GM18502 (cell line): Measurements from ENCODE around the gene CSGALNACT2.

Experiments used
- ATAC-seq: cut with Tn5 transposase; IDR thresholded peaks from one replicate; pipeline ENCODE4 v1.9.1; 2021; ENCODE audit warnings: mild to moderate bottlenecking; ENCODE audit not compliant: unreplicated experiment, poor library complexity

Gene CSGALNACT2

DNA sequence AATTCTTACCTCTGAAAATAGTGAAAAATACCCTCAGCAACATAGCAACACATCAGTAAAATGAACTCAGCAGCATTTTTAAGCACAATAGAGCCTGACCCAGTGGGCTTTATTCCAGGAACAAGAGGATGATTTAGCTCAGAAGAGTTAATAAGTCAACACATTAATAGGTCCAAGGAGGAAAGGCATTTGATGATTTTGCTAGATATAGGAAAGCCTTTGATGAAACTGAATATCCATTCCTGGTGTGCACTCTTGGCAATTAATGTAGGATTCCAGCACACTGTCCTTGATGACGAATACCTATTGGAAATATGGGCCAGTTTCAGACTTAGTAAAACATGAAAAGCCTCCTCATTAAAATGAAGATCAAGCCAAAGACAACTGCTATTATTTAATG, 86.1 kb downstream of the CSGALNACT2 start:
- ATAC-seq, result no peak

- ATAC-seq, result no peak
Measured at GRCh38 chr10:43225004-43225786, 87.0 kb downstream of the CSGALNACT2 start.

DNA sequence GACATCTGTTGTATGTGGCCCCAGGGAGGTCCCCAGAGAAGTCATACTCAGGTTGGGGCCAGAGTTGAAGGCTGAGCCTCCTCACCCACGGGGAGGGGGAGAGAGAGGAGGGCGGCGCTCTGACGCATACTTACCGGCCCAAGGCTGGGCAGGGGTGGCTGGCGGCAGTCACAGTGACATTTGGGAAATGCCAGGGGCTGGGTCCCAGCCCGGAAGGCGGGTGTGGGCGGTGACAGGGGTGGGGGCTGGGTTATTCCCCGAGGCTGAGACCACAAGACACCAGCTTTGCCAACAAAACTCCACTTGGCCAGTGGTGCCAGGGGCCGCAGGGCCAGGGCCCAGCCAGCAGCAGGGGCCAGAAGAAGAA, 87.5 kb downstream of the CSGALNACT2 start:
- ATAC-seq, result no peak

DNA sequence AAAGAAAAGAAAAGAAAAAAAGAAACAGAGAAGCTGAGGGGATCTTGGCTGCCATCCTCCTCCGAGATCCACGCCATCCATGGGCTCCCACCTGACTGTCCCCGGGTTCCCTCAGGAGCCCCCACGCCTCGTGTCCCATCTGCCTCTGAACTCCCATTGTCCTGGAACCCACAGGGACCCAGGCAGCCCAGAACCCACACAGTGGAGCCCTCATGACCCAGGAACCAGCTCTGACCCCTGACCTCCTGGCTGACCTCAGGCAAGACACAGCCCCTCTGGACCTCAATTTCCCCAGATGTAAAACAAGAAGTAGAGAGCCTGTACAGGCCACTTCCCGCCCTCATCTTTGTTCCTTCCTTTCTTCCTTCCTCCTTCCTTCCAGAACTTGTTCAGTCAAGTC, 88.2 kb downstream of the CSGALNACT2 start:
- no peak for ATAC-seq

DNA sequence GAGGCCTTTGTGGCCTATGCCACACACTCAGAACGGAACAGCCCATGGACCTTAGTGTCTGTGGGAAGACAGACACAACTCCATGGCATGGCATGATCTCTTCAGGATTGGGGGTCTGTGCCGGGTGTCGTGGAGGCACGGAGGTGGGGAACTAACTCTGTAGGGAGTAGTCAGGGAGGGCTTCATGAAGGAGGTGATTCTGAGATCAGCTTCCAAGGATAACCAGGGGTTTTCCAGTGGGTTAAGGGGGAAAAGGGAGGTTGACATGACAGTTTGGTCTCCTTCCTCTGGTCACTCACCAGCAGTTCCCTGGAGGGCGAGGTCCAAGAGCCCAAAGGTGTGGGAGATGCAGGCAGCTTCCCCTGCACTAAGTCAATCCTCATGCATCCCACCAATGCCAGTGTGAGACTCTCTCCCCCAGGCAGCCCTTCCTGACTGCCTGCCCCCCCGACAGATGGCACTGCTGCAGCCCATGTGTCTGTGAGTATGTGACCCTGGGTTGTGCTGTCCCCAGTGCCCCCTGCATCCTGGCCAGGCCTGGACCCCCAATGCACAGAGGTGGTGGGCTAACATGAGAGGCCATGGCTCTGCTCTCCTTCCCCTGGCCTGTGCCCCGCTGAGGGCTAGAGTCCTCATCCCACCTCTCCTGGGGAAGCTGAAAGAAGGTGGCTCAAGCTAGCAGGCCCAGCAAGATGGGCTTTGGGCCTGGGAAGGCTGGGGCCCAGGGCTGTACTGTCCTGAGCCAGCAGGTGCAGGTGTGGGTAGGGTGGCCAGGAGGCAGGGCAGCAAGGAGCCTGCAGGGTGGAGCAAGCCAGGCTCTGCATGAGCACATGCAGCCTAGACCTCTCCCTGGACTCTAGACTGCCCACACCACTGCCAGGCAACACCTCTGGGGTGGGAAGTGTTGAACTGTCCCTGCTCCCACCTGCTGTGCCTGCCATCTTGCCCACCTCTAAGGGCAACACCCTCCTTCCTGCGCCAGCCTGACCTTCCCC, 88.9 kb downstream of the CSGALNACT2 start:
- no peak for ATAC-seq

GRCh38 chr10:43227911-43228782, 89.9 kb downstream of the CSGALNACT2 start:
- ATAC-seq, result no peak

DNA sequence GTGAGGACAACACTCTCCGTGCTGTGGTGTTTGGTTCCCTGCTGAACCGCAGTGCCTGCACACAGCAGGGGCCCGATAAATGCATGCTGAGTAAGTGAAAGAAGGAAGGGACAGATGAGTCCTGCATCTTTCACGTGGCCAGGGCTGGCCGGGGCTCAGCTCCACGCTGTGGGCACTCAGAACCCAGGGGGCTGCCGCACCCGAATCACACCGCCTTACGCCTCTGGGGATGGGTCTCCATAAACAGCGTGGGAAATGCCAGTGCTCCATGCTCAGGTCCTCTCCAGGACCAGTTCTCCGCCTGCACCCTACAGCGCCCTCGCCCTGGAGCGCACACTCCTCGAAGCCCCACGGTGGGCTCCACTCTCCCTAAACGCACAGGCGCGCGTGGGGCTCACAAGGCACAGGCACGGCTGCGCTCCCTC, 90.5 kb downstream of the CSGALNACT2 start:
- no peak for ATAC-seq

DNA sequence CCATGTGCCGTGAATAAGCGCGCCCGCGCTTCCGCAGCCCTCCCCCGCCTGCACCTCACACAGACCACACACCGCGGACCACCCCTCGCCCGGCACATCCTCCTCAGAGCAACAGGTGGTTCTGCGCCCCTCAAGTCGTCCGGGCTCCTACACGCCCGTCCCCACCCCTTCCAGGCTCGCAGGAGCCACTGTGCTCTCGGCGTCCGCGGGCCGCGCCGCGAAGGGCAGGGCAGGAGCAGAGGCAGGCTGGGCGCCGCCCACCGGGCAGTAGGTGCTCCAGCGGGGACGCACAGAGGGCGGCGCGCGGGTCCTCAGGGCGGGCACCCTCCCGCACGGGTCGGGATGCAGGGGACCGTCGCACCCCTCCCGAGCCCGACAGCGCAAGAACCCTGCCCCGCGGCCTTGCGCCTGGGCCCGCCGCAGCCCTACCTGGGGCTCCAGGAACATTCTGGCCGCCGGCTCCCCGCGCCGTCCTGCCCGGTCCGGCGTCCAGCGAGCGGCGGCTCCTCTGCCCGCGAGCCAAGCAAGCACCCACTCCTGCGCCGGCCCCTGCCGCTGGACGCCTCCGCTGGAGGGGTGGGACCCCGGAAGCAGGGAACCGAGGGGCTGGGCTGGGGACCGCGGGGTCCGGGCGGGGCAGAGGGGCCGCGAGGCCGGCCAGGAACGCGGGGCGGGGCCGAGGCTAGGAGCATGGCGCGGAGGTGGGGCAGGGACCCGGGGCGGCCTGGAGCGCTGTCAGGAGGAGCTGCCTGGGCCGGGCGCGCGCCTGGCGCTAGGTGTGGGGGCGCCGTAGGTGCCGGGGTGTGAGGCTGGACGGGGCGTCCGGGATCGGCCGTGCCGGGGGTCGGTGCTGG, 91.2 kb downstream of the CSGALNACT2 start:
- ATAC-seq, result no peak

DNA sequence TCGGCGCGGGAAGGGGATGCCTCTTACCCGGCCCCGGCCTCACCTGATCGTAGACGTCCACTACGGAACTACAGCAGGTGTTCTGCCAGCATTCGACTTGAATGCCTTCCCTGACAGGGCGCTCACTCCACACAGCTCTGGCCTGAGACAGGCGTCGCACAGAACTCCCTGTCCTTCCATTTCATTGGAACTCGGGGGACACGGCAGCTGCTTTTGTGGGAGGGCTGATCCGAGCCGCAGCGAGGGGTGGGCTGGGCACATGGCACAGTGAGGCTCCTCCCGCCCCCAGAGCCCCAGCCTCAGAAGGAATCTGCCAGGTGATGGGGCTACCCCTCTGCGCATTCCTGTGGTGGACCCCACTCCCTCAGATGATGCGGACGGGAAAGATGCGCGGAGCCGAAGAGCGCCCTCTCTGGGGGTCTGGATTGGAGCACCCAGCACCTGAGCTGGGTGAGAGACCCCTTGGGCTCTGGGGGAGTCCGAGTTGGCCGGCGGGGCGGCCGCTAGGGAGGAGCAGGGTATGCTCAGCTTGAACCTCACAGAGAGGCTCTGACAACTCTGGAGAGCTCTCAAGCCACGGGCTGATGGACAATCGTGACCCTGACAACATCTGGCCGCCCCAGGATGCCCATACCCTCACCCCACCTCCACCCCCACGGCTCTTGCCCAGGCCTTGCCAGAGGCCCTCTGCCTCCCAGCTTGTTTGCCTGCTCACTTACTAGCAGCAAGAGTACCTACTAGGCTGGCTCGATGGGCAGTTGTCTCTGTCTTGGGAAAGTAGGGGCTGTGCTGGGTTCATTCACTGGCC, 92.1 kb downstream of the CSGALNACT2 start:
- no peak for ATAC-seq

- no peak for ATAC-seq
Measured at GRCh38 chr10:43230909-43231522, 92.8 kb downstream of the CSGALNACT2 start.

DNA sequence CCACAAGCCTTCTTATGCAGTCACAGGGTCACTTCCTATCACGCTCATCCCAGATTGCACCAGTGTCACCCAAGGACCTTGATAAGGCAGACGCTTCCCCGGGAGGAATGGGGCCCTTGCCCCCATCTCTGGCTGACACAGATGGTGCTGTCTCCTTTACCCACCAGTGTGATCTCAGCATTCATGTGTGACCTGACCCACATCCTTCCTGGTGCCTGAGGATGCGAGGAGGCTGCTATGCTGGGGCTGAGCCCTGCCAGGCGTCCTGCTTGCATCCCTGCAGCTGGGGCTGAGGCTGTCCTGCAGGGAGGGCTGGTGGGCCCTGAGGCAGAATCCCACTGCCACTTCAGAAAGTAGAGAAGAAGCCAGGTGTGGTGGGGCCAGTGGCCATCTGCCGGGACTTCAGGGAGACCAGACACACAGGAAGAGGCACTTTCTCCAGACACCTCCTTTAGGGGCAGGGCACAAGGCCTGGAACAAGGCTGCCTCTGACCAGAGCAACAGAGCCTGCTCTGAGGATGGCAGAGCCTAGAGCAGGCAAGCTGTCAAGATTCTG, 93.4 kb downstream of the CSGALNACT2 start:
- ATAC-seq, result no peak

GRCh38 chr10:43233601-43234430, 95.6 kb downstream of the CSGALNACT2 start:
- ATAC-seq, result no peak

DNA sequence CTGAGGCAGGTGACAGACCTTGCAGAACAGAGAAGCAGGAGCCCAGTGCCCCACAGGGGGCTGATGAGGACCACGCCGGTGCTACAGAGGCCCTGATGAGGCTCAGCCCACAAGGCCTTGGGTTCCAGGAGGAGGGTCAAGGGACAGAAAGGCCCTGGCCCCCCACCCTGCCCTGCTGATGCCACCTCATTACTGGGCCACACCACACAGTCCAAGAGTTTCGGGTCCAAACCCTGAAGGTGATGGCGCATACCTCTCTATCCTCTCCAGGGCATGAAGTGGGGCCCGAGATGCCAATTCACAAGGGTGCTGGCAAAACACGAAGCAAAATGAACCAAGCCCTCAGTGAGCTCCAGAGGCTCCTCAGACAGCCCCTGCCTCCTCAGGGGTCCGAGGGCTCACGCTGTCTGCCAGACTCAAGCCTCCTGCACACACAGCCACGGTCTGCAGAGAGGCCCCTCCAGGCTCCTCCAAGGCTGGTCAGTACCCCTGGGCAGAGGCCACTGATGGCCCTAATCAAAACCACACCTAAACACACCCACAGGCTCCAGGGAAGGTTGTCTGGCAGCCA, 96.3 kb downstream of the CSGALNACT2 start:
- no peak for ATAC-seq
